HepG2 (cell line): ENCODE data around the gene IL1B. TPM values are rescaled to one million over a fixed set of nuclear protein-coding genes. Genes with fewer than 3 reads are reported as not detected.

Experiments
- CEBPB ChIP-seq: IDR thresholded peaks from 2 replicates; pipeline ENCODE4 v1.6.1; 2011; ENCODE audit warnings: low read depth, low read length, improper control_type of control experiment, borderline replicate concordance
- FOXO4 ChIP-seq: sonication (generic); formaldehyde crosslinking; conservative IDR thresholded peaks from 2 replicates; pipeline ENCODE4 v1.8.1; 2023; ENCODE audit warnings: missing genetic modification reagents
- GABPB1 ChIP-seq: IDR thresholded peaks from 2 replicates; pipeline ENCODE4 v1.6.1; 2016; ENCODE audit warnings: mild to moderate bottlenecking, missing genetic modification reagents, moderate library complexity, missing compliant biosample characterization
- HNF4G ChIP-seq, 2 experiments: sonication (generic) in 1 of 2; formaldehyde crosslinking in 1 of 2; IDR thresholded peaks; 2 replicates each; pipeline versions ENCODE4 v1.4.0 to v1.6.1; 2011 to 2020; ENCODE audit warnings: borderline replicate concordance in 2 of 2, low read depth in 2 of 2, mild to moderate bottlenecking in 2 of 2, low read length in 1 of 2, missing genetic modification reagents in 1 of 2, moderate library complexity in 1 of 2
- HOXA3 ChIP-seq: sonication (generic); formaldehyde crosslinking; IDR thresholded peaks from 2 replicates; pipeline ENCODE4 v1.5.0; 2020; ENCODE audit warnings: missing genetic modification reagents
- JUND ChIP-seq: sonication (generic); formaldehyde crosslinking; IDR thresholded peaks from 2 replicates; pipeline ENCODE4 v1.8.0; 2022; ENCODE audit warnings: mild to moderate bottlenecking, missing genetic modification reagents
- KLF9 ChIP-seq: IDR thresholded peaks from 2 replicates; pipeline ENCODE4 v1.6.1; 2016; ENCODE audit warnings: low read depth
- MED1 ChIP-seq: sonication (generic); formaldehyde crosslinking; IDR thresholded peaks from 2 replicates; pipeline ENCODE4 v1.4.0; 2020; ENCODE audit warnings: missing genetic modification reagents
- MED8 ChIP-seq: sonication (generic); formaldehyde crosslinking; IDR thresholded peaks from 2 replicates; pipeline ENCODE4 v1.8.1; 2023; ENCODE audit warnings: mild to moderate bottlenecking, missing genetic modification reagents; ENCODE audit not compliant: insufficient replicate concordance
- MEIS1 ChIP-seq: sonication (generic); formaldehyde crosslinking; IDR thresholded peaks from 2 replicates; pipeline ENCODE4 v1.9.0; 2021; ENCODE audit warnings: mild to moderate bottlenecking, missing genetic modification reagents, moderate library complexity, borderline replicate concordance
- MIER2 ChIP-seq: IDR thresholded peaks from 2 replicates; pipeline ENCODE4 v1.6.1; 2016; ENCODE audit warnings: missing biosample characterization, missing genetic modification reagents
- RBFOX2 ChIP-seq: fragments of 200-400 bp; formaldehyde crosslinking; IDR thresholded peaks from 2 replicates; pipeline ENCODE4 v1.6.1; 2017; ENCODE audit warnings: low read depth, mild to moderate bottlenecking, low read length
- RFXANK ChIP-seq: IDR thresholded peaks from 2 replicates; pipeline ENCODE4 v1.6.1; 2016
- SYNCRIP ChIP-seq: fragments of 200-400 bp; formaldehyde crosslinking; IDR thresholded peaks from 2 replicates; pipeline ENCODE4 v1.6.1; 2018; ENCODE audit warnings: mild to moderate bottlenecking, low read depth, low read length; ENCODE audit not compliant: insufficient read depth
- TCF7 ChIP-seq: sonication (generic); IDR thresholded peaks from 2 replicates; pipeline ENCODE4 v1.6.1; 2016; ENCODE audit warnings: antibody characterized with exemption, low read depth
- U2AF1 ChIP-seq: fragments of 200-400 bp; formaldehyde crosslinking; optimal IDR thresholded peaks from 2 replicates; pipeline ENCODE3; 2017; ENCODE audit warnings: mild to moderate bottlenecking, low read depth, low read length
- YY1 ChIP-seq: IDR thresholded peaks from 2 replicates; pipeline ENCODE4 v1.6.1; 2011; ENCODE audit warnings: low read length, low read depth, moderate library complexity, mild to moderate bottlenecking; ENCODE audit not compliant: insufficient read depth, insufficient replicate concordance
- ZFP36L1 ChIP-seq: sonication (generic); formaldehyde crosslinking; IDR thresholded peaks from 2 replicates; pipeline ENCODE4 v1.8.0; 2022; ENCODE audit warnings: mild to moderate bottlenecking, missing genetic modification reagents, moderate library complexity
- ZNF225 ChIP-seq: sonication (generic); formaldehyde crosslinking; IDR thresholded peaks from 2 replicates; pipeline ENCODE4 v1.4.0; 2020; ENCODE audit warnings: mild to moderate bottlenecking, missing genetic modification reagents
- ZNF317 ChIP-seq: sonication (generic); formaldehyde crosslinking; IDR thresholded peaks from 2 replicates; pipeline ENCODE4 v1.5.0; 2020; ENCODE audit warnings: mild to moderate bottlenecking, missing genetic modification reagents
- ZNF543 ChIP-seq: sonication (generic); formaldehyde crosslinking; IDR thresholded peaks from 2 replicates; pipeline ENCODE4 v1.4.0; 2020; ENCODE audit warnings: mild to moderate bottlenecking, missing genetic modification reagents
- ZNF564 ChIP-seq: sonication (generic); formaldehyde crosslinking; IDR thresholded peaks from 2 replicates; pipeline ENCODE4 v1.8.1; 2023; ENCODE audit warnings: mild to moderate bottlenecking, missing genetic modification reagents
- ZNF644 ChIP-seq: IDR thresholded peaks from 2 replicates; pipeline ENCODE4 v1.6.1; 2016; ENCODE audit warnings: low read depth
- ZNF703 ChIP-seq: sonication (generic); formaldehyde crosslinking; IDR thresholded peaks from 2 replicates; pipeline ENCODE4 v1.5.1; 2020; ENCODE audit warnings: missing genetic modification reagents, mild to moderate bottlenecking, moderate library complexity, borderline replicate concordance
- polyA plus RNA-seq, 8 experiments: library from polyadenylated mRNA; depleted of rRNA in 3 of 8; stranded (reverse) in 7 of 8; unstranded in 1 of 8; fragments of >200 nt; fragmentation: Illumina TruSeq in 4 of 8; extraction: Trizol in 4 of 8; gene quantifications; 2 replicates each; pipeline versions ENCODE4 v1.2.1 to v1.2.3, GENCODE V29; 2011 to 2016; ENCODE audit warnings: low read depth in 4 of 8, missing spikeins in 1 of 8, mixed read lengths in 1 of 8; ENCODE audit not compliant: insufficient read depth in 1 of 8
- total RNA-seq, 5 experiments: library from RNA; depleted of rRNA; stranded (reverse); fragments of >200 nt; fragmentation: Illumina TruSeq; extraction: Trizol; gene quantifications; 2 replicates each; pipeline ENCODE4 v1.2.3, GENCODE V29; 2016; ENCODE audit warnings: low read depth in 1 of 5
- TF ChIP-seq, protein P1 (sequence below): IDR thresholded peaks from 2 replicates; pipeline ENCODE4 v1.6.1; 2016
- TF ChIP-seq, protein P2 (sequence below): sonication (generic); formaldehyde crosslinking; IDR thresholded peaks from 2 replicates; pipeline ENCODE4 v1.5.1; 2020; ENCODE audit warnings: missing genetic modification reagents, mild to moderate bottlenecking, borderline replicate concordance

Gene IL1B
- total and polyA plus RNA-seq, 2 of the 13 experiments (the other 11 are each of a cell fraction or from before 2014, with no cell fraction given) = 0.18 TPM; not detected in 1

- peak; percentile 98 for TF ChIP-seq MED1 (CRISPR knock-in tag)
- peak; percentile 73 for TF ChIP-seq HNF4G (IDR thresholded peaks at IDR 0.05; ENCODE audit: borderline replicate concordance, low read depth, low read length)
- peak; percentile 71; the same call in 1 of the 2 replicates for TF ChIP-seq HNF4G (CRISPR knock-in tag; IDR thresholded peaks at IDR 0.05; ENCODE audit: borderline replicate concordance, low read depth)
- TF ChIP-seq, protein P1, sequence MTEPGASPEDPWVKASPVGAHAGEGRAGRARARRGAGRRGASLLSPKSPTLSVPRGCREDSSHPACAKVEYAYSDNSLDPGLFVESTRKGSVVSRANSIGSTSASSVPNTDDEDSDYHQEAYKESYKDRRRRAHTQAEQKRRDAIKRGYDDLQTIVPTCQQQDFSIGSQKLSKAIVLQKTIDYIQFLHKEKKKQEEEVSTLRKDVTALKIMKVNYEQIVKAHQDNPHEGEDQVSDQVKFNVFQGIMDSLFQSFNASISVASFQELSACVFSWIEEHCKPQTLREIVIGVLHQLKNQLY (CRISPR knock-in tag) = peak; percentile 98
- TF ChIP-seq GABPB1 (CRISPR knock-in tag) = peak; percentile 47; the same call in 1 of the 2 replicates
- TF ChIP-seq ZNF543 (CRISPR knock-in tag) = peak; percentile 49; the same call in 1 of the 2 replicates
- no peak for TF ChIP-seq SYNCRIP
- no peak for TF ChIP-seq YY1
- TF ChIP-seq U2AF1 = no peak
- TF ChIP-seq RFXANK = 0 out of 2 replicates have a peak, but pooled peaks have one; percentile 43
- TF ChIP-seq ZNF644 = peak; percentile 90
- peak; percentile 86 for TF ChIP-seq ZNF317 (CRISPR knock-in tag)
- 0 out of 2 replicates have a peak, but pooled peaks have one; percentile 49 for TF ChIP-seq JUND (CRISPR knock-in tag)
- peak; percentile 79 for TF ChIP-seq HOXA3 (CRISPR knock-in tag)
- peak; percentile 81 for TF ChIP-seq ZNF564 (CRISPR knock-in tag)
- no peak for TF ChIP-seq FOXO4
- TF ChIP-seq MEIS1 (CRISPR knock-in tag) = peak; percentile 100
- peak; percentile 85 for TF ChIP-seq MIER2 (CRISPR knock-in tag)
- TF ChIP-seq, protein P2, sequence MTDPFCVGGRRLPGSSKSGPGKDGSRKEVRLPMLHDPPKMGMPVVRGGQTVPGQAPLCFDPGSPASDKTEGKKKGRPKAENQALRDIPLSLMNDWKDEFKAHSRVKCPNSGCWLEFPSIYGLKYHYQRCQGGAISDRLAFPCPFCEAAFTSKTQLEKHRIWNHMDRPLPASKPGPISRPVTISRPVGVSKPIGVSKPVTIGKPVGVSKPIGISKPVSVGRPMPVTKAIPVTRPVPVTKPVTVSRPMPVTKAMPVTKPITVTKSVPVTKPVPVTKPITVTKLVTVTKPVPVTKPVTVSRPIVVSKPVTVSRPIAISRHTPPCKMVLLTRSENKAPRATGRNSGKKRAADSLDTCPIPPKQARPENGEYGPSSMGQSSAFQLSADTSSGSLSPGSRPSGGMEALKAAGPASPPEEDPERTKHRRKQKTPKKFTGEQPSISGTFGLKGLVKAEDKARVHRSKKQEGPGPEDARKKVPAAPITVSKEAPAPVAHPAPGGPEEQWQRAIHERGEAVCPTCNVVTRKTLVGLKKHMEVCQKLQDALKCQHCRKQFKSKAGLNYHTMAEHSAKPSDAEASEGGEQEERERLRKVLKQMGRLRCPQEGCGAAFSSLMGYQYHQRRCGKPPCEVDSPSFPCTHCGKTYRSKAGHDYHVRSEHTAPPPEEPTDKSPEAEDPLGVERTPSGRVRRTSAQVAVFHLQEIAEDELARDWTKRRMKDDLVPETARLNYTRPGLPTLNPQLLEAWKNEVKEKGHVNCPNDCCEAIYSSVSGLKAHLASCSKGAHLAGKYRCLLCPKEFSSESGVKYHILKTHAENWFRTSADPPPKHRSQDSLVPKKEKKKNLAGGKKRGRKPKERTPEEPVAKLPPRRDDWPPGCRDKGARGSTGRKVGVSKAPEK = no peak
- TF ChIP-seq ZNF703 (CRISPR knock-in tag) = peak; percentile 92
- peak; percentile 85 for TF ChIP-seq MED8 (CRISPR knock-in tag)
- peak; percentile 99 for TF ChIP-seq TCF7
- no peak for TF ChIP-seq RBFOX2
- TF ChIP-seq CEBPB = peak; percentile 74; the same call in 1 of the 2 replicates
- TF ChIP-seq ZNF225 (CRISPR knock-in tag) = no peak; the same call in 1 of the 2 replicates
- TF ChIP-seq ZFP36L1 (CRISPR knock-in tag) = peak; percentile 96; the same call in 1 of the 2 replicates
- TF ChIP-seq KLF9 (CRISPR knock-in tag) = peak; percentile 76
Observed at GRCh38 chr2:112818094-112818902, 18.3 kb downstream of the IL1B start (continued).
